GM18867 (cell line): ENCODE results near the gene DLGAP3.
"Not testable (repeated sequence)": the region's sequence is repeated elsewhere in the genome, so short reads cannot be mapped to it uniquely, and the experiment has no call there.

Experiments used
- ATAC-seq: cut with Tn5 transposase; IDR thresholded peaks from one replicate; pipeline ENCODE4 v1.9.1; 2021; ENCODE audit warnings: mild to moderate bottlenecking, moderate library complexity; ENCODE audit not compliant: unreplicated experiment

DLGAP3 gene

DNA sequence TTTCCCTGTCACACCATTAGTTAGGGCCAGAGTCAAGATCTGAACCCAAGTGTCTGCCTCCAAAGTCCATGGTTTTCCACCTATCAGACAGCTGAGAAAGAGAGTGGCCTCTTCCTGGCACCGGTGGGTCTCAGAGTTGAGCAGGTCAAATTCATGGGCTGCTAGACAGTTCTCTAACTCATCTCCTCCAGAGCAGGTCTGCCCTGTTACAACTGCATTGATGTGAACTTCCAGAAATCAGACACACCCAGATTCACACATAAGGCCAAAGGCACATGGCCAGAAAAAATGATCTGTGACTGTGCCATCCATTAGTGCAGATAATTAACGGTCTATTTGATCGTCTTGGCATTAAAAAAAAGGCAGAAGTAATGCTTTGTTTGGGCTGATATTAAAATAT is 87.4 kb downstream of the DLGAP3 start:
- ATAC-seq = no peak

DNA sequence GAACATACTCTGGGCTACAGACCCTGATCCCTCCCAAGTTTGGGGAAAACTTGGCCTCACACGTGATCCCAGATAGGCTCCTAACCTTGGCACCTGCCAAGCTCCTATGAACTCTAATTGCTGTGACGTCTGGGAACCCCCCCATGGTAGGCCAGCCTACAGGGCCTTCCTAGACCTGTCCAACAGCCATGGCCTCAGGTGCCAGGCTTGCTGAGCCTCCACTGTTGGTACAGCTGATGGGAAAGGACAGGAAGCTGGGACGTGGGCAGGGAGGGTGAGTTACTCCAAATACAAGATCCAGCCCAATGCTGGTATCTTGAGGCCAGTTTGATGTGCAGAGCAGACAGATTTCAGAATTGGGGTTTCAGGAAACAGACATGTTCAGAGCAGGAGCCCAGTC is 89.0 kb downstream of the DLGAP3 start:
- no peak for ATAC-seq

DNA sequence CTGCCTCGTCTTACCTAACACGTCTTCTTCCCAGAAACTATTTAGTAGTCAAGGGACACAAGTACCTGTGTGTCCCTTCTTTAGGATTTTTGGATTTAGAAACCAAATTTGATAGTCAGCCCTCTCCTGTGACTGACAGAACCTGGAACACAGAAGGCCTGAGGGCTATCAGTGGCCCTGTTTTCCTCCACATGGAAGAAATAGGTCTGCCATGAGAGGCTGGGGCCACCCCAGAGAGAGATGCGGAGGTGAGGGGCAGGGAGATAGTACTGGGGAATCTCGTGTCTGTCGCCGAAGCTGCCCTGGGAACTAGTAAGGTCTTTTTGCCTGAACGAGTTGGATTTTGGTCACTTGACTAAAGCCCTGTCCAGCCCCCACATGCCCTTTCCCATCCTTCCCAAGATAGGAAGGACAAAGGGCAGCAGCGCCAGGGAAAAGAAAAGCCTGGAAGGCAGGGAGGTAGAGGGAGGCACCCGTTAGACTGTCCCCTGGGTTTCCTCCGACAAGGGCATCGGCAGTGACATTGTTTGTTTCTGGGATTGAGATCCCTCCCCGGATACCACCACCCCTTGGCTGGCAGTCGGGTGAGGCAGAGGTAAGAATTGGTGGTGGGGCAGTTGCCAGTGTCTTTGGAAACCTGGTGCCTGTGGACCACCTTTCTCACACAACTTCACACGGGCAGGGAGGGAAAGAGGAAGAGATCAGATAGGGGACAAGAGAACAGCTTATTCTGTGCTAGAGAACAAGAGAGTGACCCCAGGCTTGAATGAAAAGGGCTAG is 89.7 kb downstream of the DLGAP3 start:
- no peak for ATAC-seq

DNA sequence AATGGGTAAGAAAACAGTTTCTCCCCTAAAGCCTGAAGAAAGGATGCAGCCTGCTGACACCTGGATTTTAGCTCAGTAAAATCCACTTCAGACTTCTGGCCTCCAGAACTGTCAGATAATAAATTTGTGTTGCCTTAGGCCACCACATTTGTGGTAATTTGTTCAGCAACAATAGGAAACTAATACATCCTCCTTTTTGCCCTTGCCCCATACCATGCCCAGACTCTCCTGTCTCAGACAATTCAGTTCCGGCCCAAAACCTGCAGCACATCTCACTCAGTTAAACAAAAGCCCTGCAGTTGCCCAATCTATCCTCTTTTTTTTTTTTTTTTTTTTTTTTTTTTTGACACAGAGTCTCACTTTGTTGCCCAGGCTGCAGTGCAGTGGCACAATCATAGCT is 95.7 kb downstream of the DLGAP3 start:
- no peak for ATAC-seq

DNA sequence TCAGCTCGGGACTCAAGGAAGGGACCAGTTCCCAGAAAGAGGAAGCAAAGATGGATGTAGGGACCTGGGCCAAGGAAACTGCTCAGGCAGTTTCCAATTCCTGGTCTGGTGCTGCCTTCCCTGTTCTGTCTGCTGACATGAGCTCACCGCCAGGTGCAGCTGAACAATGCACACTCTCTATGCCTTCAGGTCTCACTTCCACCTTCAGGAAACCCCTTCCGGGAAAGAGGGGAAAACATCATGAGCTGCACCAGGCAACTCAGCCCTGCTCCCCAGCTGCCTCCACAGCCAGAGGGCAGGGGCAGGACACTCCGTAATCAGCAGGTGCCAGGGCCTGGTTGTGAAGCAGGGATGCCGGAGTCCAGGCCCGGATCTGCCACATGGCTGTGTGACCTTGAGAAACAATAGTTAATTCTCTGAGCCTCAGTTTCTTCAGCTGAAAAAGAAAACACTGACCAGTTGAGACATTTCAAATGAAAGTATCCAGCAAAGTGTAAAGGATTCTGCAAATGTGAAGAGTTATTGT is 97.7 kb downstream of the DLGAP3 start:
- ATAC-seq = no peak

DNA sequence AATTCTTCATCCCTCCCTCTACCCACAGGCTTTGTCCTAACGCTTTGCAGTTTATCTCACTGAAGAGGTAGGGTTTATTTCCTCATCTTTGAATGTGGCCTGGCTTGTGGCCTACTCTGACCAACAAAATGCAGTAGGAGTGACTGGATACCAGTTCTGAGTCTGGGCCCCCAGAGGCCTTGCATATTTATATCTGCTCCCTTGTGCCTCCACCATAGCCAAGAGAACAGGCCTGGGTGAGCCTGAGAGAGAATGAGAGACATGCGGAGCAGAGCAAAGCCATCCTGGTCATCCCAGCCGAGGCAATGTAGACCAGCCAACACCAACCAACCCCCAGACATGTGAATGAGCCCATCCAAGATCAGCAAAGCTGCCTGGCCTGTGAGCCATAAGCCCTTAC is 100.2 kb downstream of the DLGAP3 start:
- ATAC-seq = no peak

DNA sequence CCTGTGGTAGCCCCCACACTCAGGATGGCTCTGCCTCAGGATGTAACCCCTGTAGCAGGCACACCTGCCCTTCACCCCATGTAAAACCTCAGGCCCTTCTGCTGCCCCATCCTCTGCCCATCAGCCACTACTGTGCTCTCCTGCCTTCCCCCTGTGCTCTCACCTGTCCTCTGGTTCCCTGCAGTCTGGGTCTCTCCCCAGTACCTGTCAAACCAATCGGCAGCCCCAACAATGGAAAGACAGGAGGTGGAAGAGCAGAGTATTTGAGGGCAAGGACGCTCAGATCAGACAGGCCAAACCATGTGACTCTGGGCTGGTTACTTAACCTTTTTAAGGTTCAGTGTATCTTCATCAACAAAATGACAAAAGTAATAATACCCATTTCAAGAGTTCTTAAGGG is 100.8 kb downstream of the DLGAP3 start:
- no peak for ATAC-seq

DNA sequence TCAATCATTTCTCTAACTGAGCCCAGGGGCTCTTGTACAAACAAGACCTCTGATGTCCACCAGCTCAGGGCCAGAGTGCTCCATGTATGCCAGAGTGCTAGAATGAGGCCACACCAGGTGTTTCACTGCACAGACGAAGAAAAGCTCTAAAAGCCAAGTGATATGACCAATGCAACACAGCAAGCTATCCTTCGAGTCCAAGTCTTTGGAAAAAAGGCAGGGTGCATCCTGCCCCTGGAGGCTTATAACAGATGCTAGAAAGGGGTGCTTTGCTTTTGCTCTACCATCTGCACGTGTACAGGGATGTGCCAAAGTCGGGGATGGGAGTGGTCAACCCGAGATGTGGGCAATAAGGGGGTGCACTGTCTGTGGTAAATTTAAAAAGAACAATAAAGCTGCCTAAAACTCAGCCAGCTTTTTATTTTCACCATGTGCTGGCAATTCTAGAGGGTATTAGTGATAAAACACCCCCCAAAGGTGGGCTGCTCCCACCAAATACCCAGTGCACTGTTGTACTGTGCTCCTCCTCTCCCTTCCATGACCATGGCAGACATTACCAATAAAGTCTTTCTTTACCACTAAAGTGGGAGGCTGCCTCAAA is 102.0 kb downstream of the DLGAP3 start:
- ATAC-seq = no peak

DNA sequence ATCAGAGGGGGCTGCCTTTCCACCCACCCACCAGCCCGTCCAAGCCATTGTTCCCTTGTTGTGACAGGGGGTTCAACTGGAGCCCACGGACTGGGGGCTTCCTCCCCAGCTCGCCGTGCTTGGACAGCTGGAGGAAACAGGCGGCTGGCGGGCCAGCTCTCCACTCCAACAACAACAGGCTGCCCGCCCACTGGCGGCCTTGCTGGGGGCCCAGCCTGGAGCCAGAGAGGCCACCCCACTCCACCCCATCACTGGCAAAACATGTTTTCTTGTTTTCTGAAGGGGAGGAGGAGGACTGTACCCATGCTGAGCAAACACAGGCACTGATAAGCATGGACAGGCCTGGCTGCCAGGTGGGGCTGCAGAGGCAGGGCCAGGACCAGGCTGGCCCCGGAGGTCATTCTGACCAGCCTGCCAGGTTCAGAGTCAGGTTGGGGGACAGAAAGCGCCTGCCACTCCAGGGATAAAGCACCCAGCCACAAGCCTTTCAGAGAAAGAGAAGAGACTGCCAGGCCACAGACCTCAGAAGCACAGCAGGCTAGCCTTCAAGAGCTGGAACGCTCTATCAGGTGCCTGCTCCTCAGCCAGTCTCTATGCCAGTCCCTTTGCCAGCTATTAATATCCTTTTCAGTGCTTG is 103.9 kb downstream of the DLGAP3 start:
- ATAC-seq = no peak

DNA sequence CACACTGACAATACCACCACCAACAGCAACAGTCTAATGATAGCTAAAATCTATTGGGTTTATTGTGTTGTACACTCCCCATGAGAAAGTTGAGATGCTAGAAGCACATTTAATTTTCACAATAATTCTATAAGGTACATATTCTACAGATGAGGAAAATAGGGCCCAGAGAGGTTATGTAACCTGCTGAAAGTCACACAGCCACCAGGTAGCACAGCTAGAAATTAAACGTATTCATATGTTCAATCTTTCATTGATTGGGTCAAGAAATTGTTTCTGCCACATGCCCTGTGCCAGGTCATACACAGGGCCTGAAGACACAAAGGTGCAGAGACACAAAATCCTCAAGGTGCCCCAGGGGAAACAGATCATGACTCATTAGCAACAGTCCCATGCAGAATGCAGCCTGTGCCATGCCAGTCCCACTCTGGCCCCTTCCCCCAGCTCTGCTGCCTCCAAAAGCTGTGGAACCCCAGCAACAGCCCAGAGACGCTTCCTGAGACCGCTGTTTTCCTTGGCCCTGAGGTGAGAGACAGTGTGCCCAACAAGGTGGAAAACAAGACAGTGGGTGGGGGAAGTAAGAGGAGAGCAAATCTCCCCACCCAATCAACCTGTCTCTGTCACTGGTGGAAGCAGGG is 104.5 kb downstream of the DLGAP3 start:
- ATAC-seq = no peak

DNA sequence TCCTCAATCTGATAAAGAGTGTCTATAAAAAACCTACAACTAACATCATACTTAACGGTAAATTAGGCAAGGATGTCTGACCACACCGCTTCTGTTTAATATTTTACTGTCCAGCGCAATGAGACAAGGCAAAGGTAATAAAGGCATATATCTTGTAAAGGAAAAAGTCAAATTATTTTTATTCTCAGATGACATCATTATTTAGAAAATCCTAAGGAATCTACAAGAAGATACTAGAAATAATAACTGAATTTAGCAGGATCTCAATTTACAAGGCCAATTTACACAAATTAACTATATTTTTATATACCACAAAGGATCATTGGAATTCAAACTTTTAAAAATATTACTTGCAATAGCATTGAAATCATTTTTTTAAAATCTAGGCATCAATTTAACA is 107.2 kb downstream of the DLGAP3 start:
- no peak for ATAC-seq

DNA sequence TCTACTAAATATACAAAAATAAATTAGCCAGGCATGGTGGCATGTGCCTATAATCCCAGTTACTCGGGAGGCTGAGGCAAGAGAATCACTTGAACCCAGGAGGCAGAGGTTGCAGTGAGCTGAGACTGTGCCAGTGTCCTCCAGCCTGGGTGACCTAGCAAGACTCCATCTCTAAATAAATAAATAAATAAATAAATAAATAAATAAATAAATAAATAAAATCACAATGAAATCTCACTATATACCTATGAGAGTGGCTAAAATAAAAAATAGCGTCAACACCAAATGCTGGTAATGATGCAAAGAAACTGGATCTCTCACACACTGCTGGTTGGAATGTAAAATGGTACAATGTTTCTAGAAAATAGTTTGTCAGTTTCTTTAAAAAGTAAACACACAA is 110.6 kb downstream of the DLGAP3 start:
- ATAC-seq = not testable (repeated sequence)

DNA sequence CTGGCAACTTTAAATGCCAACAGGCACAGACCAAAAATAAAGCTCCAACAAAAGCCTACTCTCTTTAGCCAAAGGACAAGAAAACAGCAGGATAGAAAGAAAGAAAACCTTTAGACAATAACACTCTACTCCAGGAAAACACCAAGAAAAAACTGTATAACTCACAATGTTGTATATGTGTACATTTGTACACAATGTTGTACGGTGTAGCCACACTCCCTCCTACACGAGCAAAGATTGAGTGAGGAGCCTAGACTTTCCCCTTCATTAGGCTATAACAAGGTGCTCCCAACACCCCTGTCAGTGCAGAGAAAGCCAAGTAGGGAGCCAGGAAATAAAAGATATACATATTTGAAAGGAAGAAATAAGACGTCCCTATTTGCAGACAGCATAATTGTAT is 112.7 kb downstream of the DLGAP3 start:
- ATAC-seq = no peak

DNA sequence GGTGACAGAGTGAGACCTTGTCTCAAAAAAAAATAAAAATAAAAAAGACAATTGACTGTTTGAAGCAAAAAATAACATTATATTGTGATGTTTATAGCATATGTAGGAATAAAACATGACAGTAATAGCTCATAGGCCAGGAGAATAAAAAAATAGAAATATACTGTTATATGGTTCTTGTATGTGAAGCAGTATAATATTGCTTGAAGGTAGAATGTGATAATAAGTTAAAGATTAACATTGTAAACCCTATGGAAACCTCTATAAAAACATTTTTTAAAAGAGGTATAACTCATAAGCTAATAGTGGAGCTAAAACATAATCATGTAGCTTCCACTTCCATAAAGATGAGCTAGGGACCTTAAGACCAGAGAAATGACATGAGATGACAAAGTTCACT is 113.1 kb downstream of the DLGAP3 start:
- no peak for ATAC-seq
